Loucy (cell line): ENCODE results near the gene LTF.

Experiments
- CTCF ChIP-seq: fragments of 200-600 bp; sonication (generic); conservative IDR thresholded peaks from 2 replicates; pipeline ENCODE4 v1.5.1; 2014; ENCODE audit warnings: mild to moderate bottlenecking, antibody characterized with exemption, low read length
- EZH2phosphoT487 ChIP-seq: fragments of 200-600 bp; IDR thresholded peaks from 2 replicates; pipeline ENCODE4 v1.6.1; 2018; ENCODE audit warnings: antibody characterized with exemption, mild to moderate bottlenecking, moderate library complexity, borderline replicate concordance

GRCh38 chr3:46406443-46406787 is 58.3 kb downstream of the LTF start:
- TF ChIP-seq CTCF (no peak), EZH2phosphoT487 (no peak)
